ENCODE results near the gene FBN3.
"Not testable (repeated sequence)": the region's sequence is repeated elsewhere in the genome, so short reads cannot be mapped to it uniquely, and the experiment has no call there.

FBN3 gene

DNA sequence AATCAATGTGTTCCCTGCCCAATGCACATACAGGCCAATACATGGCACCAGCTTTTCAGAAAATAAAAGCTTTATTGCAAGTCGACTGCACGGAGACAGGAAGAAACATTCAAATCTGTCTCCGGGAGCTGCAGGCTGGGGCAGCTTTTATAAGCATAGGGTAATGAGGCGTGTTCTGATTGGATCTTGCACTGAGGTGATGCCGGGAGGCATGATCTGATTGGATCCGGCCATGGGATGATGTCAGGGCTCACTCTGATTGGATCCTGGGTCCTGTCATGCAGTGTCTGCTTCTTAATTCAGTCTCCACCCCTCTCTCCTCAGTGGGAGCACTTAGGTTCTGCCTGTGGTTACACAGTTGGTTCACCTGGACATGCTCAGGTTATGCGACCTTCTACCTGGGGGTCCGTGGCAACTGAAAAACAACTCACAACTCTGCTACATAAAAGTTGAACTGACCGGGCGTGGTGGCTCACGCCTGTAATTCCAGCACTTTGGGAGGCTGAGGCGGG is 11.8 kb upstream of the FBN3 start:
- ChIA-PET POLR2A (no interaction called here), CTCF (interaction anchor here (0.7 to 0.8 kb wide), 2 partner anchors 9 to 92 kb away, joined by 3 to 4 read pairs; no protein-coding TSS in a partner anchor)
- no peak overlapping the region for H3K4me3 ChIP-seq (ENCODE audit: low read depth, low read length)
- no peak for DNase-seq (ENCODE audit: low read depth, low spot score)
- TF ChIP-seq, protein P1, sequence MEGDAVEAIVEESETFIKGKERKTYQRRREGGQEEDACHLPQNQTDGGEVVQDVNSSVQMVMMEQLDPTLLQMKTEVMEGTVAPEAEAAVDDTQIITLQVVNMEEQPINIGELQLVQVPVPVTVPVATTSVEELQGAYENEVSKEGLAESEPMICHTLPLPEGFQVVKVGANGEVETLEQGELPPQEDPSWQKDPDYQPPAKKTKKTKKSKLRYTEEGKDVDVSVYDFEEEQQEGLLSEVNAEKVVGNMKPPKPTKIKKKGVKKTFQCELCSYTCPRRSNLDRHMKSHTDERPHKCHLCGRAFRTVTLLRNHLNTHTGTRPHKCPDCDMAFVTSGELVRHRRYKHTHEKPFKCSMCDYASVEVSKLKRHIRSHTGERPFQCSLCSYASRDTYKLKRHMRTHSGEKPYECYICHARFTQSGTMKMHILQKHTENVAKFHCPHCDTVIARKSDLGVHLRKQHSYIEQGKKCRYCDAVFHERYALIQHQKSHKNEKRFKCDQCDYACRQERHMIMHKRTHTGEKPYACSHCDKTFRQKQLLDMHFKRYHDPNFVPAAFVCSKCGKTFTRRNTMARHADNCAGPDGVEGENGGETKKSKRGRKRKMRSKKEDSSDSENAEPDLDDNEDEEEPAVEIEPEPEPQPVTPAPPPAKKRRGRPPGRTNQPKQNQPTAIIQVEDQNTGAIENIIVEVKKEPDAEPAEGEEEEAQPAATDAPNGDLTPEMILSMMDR (IDR thresholded peaks at IDR 0.05; ENCODE audit: insufficient read depth, low read length, missing control alignments): no peak

DNA sequence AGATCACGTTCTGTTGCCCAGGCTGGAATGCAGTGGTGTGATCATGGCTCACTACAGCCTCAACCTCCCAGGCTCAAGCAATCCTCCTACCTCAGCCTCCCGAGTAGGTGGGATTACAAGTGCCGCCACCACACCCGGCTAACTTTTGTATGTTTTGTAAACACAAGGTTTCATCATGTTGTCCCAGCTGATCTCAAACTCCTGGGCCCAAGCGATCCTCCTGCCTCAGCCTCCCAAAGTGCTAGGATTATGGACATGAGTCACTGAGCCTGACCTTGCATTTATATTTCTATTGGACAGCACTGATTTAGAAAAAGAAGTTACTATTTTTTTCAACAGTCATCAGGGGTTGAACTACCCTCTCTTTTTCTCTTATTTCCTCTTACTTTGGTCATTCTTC is 9.9 kb upstream of the FBN3 start:
- POLR2A ChIA-PET; H3K4me3 ChIP-seq (ENCODE audit: low read depth, low read length); DNase-seq (ENCODE audit: low read depth, low spot score): not testable (repeated sequence)
- CTCF ChIA-PET: interaction anchor here (0.9 to 1.8 kb wide), 3 partner anchors 20 to 215 kb away, joined by 3 to 6 read pairs (median 5); partner anchors contain the start of gene TIMM44

GRCh38 chr19:8158411-8159074 is 9.2 kb upstream of the FBN3 start:
- TF ChIP-seq, protein P1 (IDR thresholded peaks at IDR 0.05; ENCODE audit: insufficient read depth, low read length, missing control alignments): peak; percentile 49
- peak; percentile 24 for DNase-seq (ENCODE audit: low read depth, low spot score)
- no peak overlapping the region for H3K4me3 ChIP-seq (ENCODE audit: low read depth, low read length)
- ChIA-PET POLR2A (interaction anchor here (0.6 kb wide), 1 partner anchor 17 kb away, joined by 3 read pairs; no protein-coding TSS in a partner anchor), CTCF (interaction anchor here (0.9 to 1.8 kb wide), 5 partner anchors 14 to 214 kb away, joined by 3 to 7 read pairs (median 5); partner anchors contain the start of gene TIMM44)

- ChIA-PET CTCF (interaction anchor here (1.0 kb wide), 1 partner anchor 98 kb away, joined by 4 read pairs; no protein-coding TSS in a partner anchor), POLR2A (no interaction called here)
- no peak for DNase-seq (ENCODE audit: low read depth, low spot score)
- TF ChIP-seq, protein P1 (IDR thresholded peaks at IDR 0.05; ENCODE audit: insufficient read depth, low read length, missing control alignments): no peak
- H3K4me3 ChIP-seq (ENCODE audit: low read depth, low read length): no peak overlapping the region
These were observed 5.9 kb upstream of the FBN3 start for GRCh38 chr19:8155318-8155717.

DNA sequence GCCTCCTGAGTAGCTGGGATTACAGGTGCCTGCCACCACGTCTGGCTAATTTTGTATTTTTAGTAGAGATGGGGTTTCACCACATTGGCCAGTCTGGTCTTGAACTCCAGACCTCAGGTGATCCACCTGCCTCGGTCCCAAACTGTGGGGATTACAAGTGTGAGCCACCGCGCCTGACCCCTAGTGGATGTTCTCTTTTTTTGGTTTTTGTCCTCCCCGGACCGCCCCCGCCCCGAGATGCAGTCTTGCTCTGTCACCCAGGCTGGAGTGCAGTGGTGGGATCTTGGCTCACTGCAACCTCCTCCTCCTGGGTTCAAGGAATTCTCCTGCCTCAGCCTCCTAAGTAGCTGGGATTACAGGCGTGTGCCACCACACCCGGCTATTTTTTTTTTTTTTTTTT is 4.6 kb upstream of the FBN3 start:
- CTCF ChIA-PET; DNase-seq (ENCODE audit: low read depth, low spot score); POLR2A ChIA-PET; H3K4me3 ChIP-seq (ENCODE audit: low read depth, low read length): not testable (repeated sequence)

GRCh38 chr19:8151767-8152035 is 2.3 kb upstream of the FBN3 start:
- CTCF ChIA-PET: no interaction called here
- H3K4me3 ChIP-seq (ENCODE audit: low read depth, low read length): no peak overlapping the region
- TF ChIP-seq, protein P1 (IDR thresholded peaks at IDR 0.05; ENCODE audit: insufficient read depth, low read length, missing control alignments): no peak
- DNase-seq (ENCODE audit: low read depth, low spot score): no peak
- POLR2A ChIA-PET: no interaction called here

DNA sequence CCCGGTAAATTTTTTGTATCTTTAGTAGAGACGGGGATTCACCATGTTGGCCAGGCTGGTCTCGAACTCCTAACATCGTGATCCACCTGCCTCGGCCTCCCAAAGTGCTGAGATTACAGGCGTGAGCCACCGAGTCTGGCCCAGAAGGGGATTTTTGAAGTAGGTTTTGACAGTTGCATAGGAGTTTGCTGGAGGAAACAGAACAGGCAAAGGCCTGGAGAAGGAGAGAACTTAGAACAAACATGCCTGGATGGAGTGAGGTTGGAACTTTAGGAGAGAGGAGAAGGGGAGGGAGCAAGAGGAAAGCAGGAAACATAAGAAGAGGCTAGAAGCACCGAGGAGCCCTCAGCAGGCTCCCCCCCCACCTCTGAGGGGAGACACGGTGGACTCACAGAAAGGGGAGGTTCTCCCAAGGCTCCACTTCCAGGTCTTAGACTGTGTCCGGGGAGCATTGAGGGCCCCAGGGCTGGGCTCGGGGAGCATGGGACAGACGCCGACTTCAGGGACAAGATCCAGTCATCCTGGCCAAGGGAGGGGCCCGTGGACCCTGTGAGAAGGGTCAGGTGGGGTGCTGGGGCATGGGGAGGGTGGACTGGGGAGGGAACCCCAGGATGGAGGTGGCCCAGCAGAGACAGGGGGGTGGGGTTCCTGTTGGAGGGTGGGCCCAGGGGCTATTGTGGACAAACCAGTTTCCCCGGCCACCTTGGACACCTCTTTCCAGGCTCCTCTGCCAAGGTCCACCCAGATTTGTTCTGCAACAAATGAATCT is 1.8 kb upstream of the FBN3 start:
- H3K4me3 ChIP-seq (ENCODE audit: low read depth, low read length): no peak overlapping the region
- DNase-seq (ENCODE audit: low read depth, low spot score): no peak
- ChIA-PET CTCF (no interaction called here), POLR2A (no interaction called here)
- TF ChIP-seq, protein P1 (IDR thresholded peaks at IDR 0.05; ENCODE audit: insufficient read depth, low read length, missing control alignments): no peak
